Urinary bladder (tissue), 4 donors: ENCODE results near the gene NKAIN2. TPM values are rescaled to one million over a fixed set of nuclear protein-coding genes. Genes with fewer than 3 reads are reported as not detected.

Source experiments
- DNase-seq: peaks from one replicate; pipeline ENCODE4 v3.0.0-alpha.2; 2015; ENCODE audit errors: extremely low spot score
- H3K27ac ChIP-seq: one replicate; pipeline ENCODE4 v1.5.1; 2013; ENCODE audit warnings: low read depth, mild to moderate bottlenecking, moderate library complexity
- H3K36me3 ChIP-seq: one replicate; pipeline ENCODE4 v1.6.1; 2013; ENCODE audit warnings: mild to moderate bottlenecking, moderate library complexity; ENCODE audit not compliant: insufficient read depth
- H3K4me1 ChIP-seq: one replicate; pipeline ENCODE4 v1.6.1; 2013; ENCODE audit warnings: mild to moderate bottlenecking, moderate library complexity; ENCODE audit not compliant: insufficient read depth
- H3K4me3 ChIP-seq: one replicate; pipeline ENCODE4 v1.5.1; 2013; ENCODE audit warnings: low read depth, low read length
- WGBS: extraction: QIAGEN DNeasy Blood & Tissue Kit; methylation state at CpG from one replicate; pipeline ENCODE4 v1.1.7; 2013; 5-methylcytosine and 5-hydroxymethylcytosine counted together
- polyA plus RNA-seq: library from polyadenylated mRNA; stranded (reverse); fragments of 200-250 nt; gene quantifications from one replicate; pipeline ENCODE4 v1.2.3, GENCODE V29; 2013
- total RNA-seq: library from RNA; depleted of rRNA; stranded (reverse); fragments of >200 nt; gene quantifications from one replicate; pipeline ENCODE4 v1.2.3, GENCODE V29; 2014
- donor health status: healthy with polysubstance abuse.
- donor health status: healthy.

NKAIN2 gene
- total and polyA plus RNA-seq, 2 donors: 0.24 to 1.7 TPM

- H3K4me1 ChIP-seq: no peaks in the 10 kb centered on the region
- no peak overlapping the region for H3K27ac ChIP-seq
- 76% methylated on average over 4 of the region's 4 CpGs for WGBS
Measured at GRCh38 chr6:124872361-124873065, 1068.8 kb downstream of the NKAIN2 start.

GRCh38 chr6:124873066-124873410 is 1069.4 kb downstream of the NKAIN2 start:
- H3K27ac ChIP-seq: no peak overlapping the region
- H3K36me3 ChIP-seq: no peaks in the 10 kb centered on the region
- 77% methylated on average over 3 of the region's 3 CpGs for WGBS

More at GRCh38 chr6:124872361-124873065, 1068.8 kb downstream of the NKAIN2 start:
- DNase-seq: no peak
- Histone ChIP-seq H3K36me3 (no peaks in the 10 kb centered on the region), H3K4me3 (no peak overlapping the region)

More at GRCh38 chr6:124873066-124873410, 1069.4 kb downstream of the NKAIN2 start:
- DNase-seq: no peak
- Histone ChIP-seq H3K4me1 (no peaks in the 10 kb centered on the region), H3K4me3 (no peak overlapping the region)

Other genes with a start within 250 kb of the NKAIN2 start
- 13.5 TPM for gene TRDN, start 166.9 kb upstream of the NKAIN2 start, total RNA-seq
- 0.09 TPM for gene TRDN, start 166.9 kb upstream of the NKAIN2 start, polyA plus RNA-seq